Right lobe of liver (tissue), 4 donors: ENCODE measurements around the gene DACH1.

Experiments
- POLR2A ChIP-seq: fragments of 450-650 bp; IDR thresholded peaks from one replicate; pipeline ENCODE4 v1.6.1; 2017; ENCODE audit warnings: antibody characterized with exemption, mild to moderate bottlenecking
- TF ChIP-seq, protein P1 (sequence below), 4 donors: fragments of 200-600 bp in 3 of 4; fragments of 450-650 bp in 1 of 4; IDR thresholded peaks; one replicate each; pipeline versions ENCODE4 v1.5.1 to v1.8.0; 2016 to 2022; ENCODE audit warnings: antibody characterized with exemption in 4 of 4, mild to moderate bottlenecking in 2 of 4
- donor health status: DM: no; HTN: no; CAD: no.
- donor health status: DM: no; HTN: no; CAD: no.
- donor health status: DM: no; HTN: yes; CAD: no.

DNA sequence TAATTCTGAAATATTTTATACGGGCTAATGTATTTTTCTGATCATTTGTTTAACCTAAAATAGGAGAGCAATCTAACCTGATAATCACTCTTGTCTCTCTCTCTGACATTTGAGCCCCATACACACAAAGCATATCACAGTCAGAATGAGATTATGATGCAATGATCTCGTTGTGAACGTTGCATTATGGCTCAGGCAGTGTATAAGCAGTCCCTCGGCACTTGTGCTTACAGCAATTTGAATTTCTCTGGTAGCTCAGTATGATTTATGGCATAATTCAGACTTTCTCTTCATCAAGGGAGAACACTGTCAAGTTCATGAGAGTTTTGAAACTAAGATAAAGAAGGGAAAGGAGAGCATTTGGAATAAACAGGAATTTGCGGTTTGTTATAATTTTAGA lies 256.1 kb downstream of the DACH1 start:
- TF ChIP-seq, protein P1, sequence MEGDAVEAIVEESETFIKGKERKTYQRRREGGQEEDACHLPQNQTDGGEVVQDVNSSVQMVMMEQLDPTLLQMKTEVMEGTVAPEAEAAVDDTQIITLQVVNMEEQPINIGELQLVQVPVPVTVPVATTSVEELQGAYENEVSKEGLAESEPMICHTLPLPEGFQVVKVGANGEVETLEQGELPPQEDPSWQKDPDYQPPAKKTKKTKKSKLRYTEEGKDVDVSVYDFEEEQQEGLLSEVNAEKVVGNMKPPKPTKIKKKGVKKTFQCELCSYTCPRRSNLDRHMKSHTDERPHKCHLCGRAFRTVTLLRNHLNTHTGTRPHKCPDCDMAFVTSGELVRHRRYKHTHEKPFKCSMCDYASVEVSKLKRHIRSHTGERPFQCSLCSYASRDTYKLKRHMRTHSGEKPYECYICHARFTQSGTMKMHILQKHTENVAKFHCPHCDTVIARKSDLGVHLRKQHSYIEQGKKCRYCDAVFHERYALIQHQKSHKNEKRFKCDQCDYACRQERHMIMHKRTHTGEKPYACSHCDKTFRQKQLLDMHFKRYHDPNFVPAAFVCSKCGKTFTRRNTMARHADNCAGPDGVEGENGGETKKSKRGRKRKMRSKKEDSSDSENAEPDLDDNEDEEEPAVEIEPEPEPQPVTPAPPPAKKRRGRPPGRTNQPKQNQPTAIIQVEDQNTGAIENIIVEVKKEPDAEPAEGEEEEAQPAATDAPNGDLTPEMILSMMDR (IDR thresholded peaks at IDR 0.05): no peak
- TF ChIP-seq POLR2A: no peak
